Measurements from ENCODE around the gene FHOD3. TPM values are rescaled to one million over a fixed set of nuclear protein-coding genes. Genes with fewer than 3 reads are reported as not detected.

The FHOD3 gene
- total RNA-seq, 2 donors from 2014 or later: not detected

- Mint-ChIP-seq H3K27ac (no peak overlapping the region), H3K4me1 (ENCODE audit: low read depth in 2 of 2) (no peaks in the 10 kb centered on the region), H3K9me3 (no peaks in the 10 kb centered on the region), H3K27me3 (peaks cover 0 to 14% of the 10 kb centered on the region in 2 donors), H3K36me3 (no peaks in the 10 kb centered on the region), H3K4me3 (no peak overlapping the region)
- DNase-seq (ENCODE audit: low spot score) (no peak), ATAC-seq (no peak)
These were observed 208.2 kb downstream of the FHOD3 start for GRCh38 chr18:36505665-36506064.

- Mint-ChIP-seq H3K4me3 (no peak overlapping the region), H3K27me3 (peaks cover 5 to 14% of the 10 kb centered on the region in 2 donors)
These were observed 212.2 kb downstream of the FHOD3 start for GRCh38 chr18:36509646-36510197.

GRCh38 chr18:36511791-36512352, 214.4 kb downstream of the FHOD3 start:
- Mint-ChIP-seq H3K36me3 (no peaks in the 10 kb centered on the region), H3K9me3 (no peaks in the 10 kb centered on the region)
- no peak for ATAC-seq

More at GRCh38 chr18:36509646-36510197, 212.2 kb downstream of the FHOD3 start:
- H3K4me1 Mint-ChIP-seq (ENCODE audit: low read depth in 2 of 2): no peaks in the 10 kb centered on the region
- ATAC-seq: no peak
- H3K36me3 Mint-ChIP-seq: no peaks in the 10 kb centered on the region
- no peaks in the 10 kb centered on the region for H3K9me3 Mint-ChIP-seq
- no peak overlapping the region for H3K27ac Mint-ChIP-seq
- DNase-seq (ENCODE audit: low spot score): no peak

GRCh38 chr18:36513556-36513955, 216.0 kb downstream of the FHOD3 start:
- Mint-ChIP-seq H3K4me3 (no peak overlapping the region), H3K27ac (no peak overlapping the region), H3K27me3 (peaks cover 8 to 12% of the 10 kb centered on the region in 2 donors), H3K4me1 (ENCODE audit: low read depth in 2 of 2) (no peaks in the 10 kb centered on the region), H3K9me3 (no peaks in the 10 kb centered on the region), H3K36me3 (no peaks in the 10 kb centered on the region)
- DNase-seq (ENCODE audit: low spot score) (no peak), ATAC-seq (no peak)

More at GRCh38 chr18:36511791-36512352, 214.4 kb downstream of the FHOD3 start:
- Mint-ChIP-seq H3K27ac (no peak overlapping the region), H3K4me1 (ENCODE audit: low read depth in 2 of 2) (no peaks in the 10 kb centered on the region), H3K4me3 (no peak overlapping the region), H3K27me3 (peaks cover 7 to 9% of the 10 kb centered on the region in 2 donors)
- DNase-seq (ENCODE audit: low spot score): no peak

- DNase-seq (ENCODE audit: low spot score) (no peak), ATAC-seq (no peak)
- Mint-ChIP-seq H3K4me1 (ENCODE audit: low read depth in 2 of 2) (no peaks in the 10 kb centered on the region), H3K9me3 (no peaks in the 10 kb centered on the region), H3K36me3 (no peaks in the 10 kb centered on the region), H3K27me3 (peaks cover 8 to 15% of the 10 kb centered on the region in 2 donors), H3K27ac (no peak overlapping the region), H3K4me3 (no peak overlapping the region)
These were observed 217.3 kb downstream of the FHOD3 start for GRCh38 chr18:36514778-36515177.

GRCh38 chr18:36516258-36516657, 218.7 kb downstream of the FHOD3 start:
- peaks cover 8 to 15% of the 10 kb centered on the region in 2 donors for H3K27me3 Mint-ChIP-seq
- no peak overlapping the region for H3K4me3 Mint-ChIP-seq
- DNase-seq (ENCODE audit: low spot score): no peak
- no peaks in the 10 kb centered on the region for H3K9me3 Mint-ChIP-seq
- peak in 1 of 2 donors; percentile 22 for ATAC-seq
- no peaks in the 10 kb centered on the region for H3K4me1 Mint-ChIP-seq (ENCODE audit: low read depth in 2 of 2)
- no peak overlapping the region for H3K27ac Mint-ChIP-seq
- no peaks in the 10 kb centered on the region for H3K36me3 Mint-ChIP-seq

- no peaks in the 10 kb centered on the region for H3K4me1 Mint-ChIP-seq (ENCODE audit: low read depth in 2 of 2)
- ATAC-seq (no peak), DNase-seq (ENCODE audit: low spot score) (no peak)
- H3K9me3 Mint-ChIP-seq: no peaks in the 10 kb centered on the region
- H3K36me3 Mint-ChIP-seq: no peaks in the 10 kb centered on the region
- no peak overlapping the region for H3K4me3 Mint-ChIP-seq
- H3K27me3 Mint-ChIP-seq: peaks cover 8 to 18% of the 10 kb centered on the region in 2 donors
- H3K27ac Mint-ChIP-seq: no peak overlapping the region
These were observed 219.2 kb downstream of the FHOD3 start for GRCh38 chr18:36516726-36517125.

GRCh38 chr18:36518839-36519238, 221.3 kb downstream of the FHOD3 start:
- ATAC-seq (peak; percentile 24 to 25), DNase-seq (ENCODE audit: low spot score) (no peak)
- H3K27ac Mint-ChIP-seq: no peak overlapping the region
- no peaks in the 10 kb centered on the region for H3K4me1 Mint-ChIP-seq (ENCODE audit: low read depth in 2 of 2)
- no peak overlapping the region for H3K4me3 Mint-ChIP-seq
- peaks cover 8 to 17% of the 10 kb centered on the region in 2 donors for H3K27me3 Mint-ChIP-seq
- no peaks in the 10 kb centered on the region for H3K9me3 Mint-ChIP-seq
- no peaks in the 10 kb centered on the region for H3K36me3 Mint-ChIP-seq

- no peaks in the 10 kb centered on the region for H3K9me3 Mint-ChIP-seq
- DNase-seq (ENCODE audit: low spot score) (no peak), ATAC-seq (no peak)
- H3K4me1 Mint-ChIP-seq (ENCODE audit: low read depth in 2 of 2): no peaks in the 10 kb centered on the region
- no peaks in the 10 kb centered on the region for H3K36me3 Mint-ChIP-seq
- no peak overlapping the region for H3K27ac Mint-ChIP-seq
- no peak overlapping the region for H3K4me3 Mint-ChIP-seq
- H3K27me3 Mint-ChIP-seq: peaks cover 8 to 17% of the 10 kb centered on the region in 2 donors
These were observed 221.8 kb downstream of the FHOD3 start for GRCh38 chr18:36519358-36519757.

- peaks cover 1 to 8% of the 10 kb centered on the region in 2 donors for H3K27me3 Mint-ChIP-seq
- no peaks in the 10 kb centered on the region for H3K9me3 Mint-ChIP-seq
- ATAC-seq (no peak), DNase-seq (ENCODE audit: low spot score) (no peak)
- no peaks in the 10 kb centered on the region for H3K36me3 Mint-ChIP-seq
- no peak overlapping the region for H3K27ac Mint-ChIP-seq
- no peaks in the 10 kb centered on the region for H3K4me1 Mint-ChIP-seq (ENCODE audit: low read depth in 2 of 2)
- H3K4me3 Mint-ChIP-seq: no peak overlapping the region
These were observed 225.0 kb downstream of the FHOD3 start for GRCh38 chr18:36522509-36522908.

GRCh38 chr18:36525913-36526312, 228.4 kb downstream of the FHOD3 start:
- Mint-ChIP-seq H3K4me1 (ENCODE audit: low read depth in 2 of 2) (no peaks in the 10 kb centered on the region), H3K27ac (no peak overlapping the region), H3K36me3 (no peaks in the 10 kb centered on the region), H3K4me3 (no peak overlapping the region), H3K9me3 (no peaks in the 10 kb centered on the region), H3K27me3 (peaks cover 0 to 6% of the 10 kb centered on the region in 2 donors)
- DNase-seq (ENCODE audit: low spot score): no peak
- ATAC-seq: no peak

GRCh38 chr18:36526611-36527010, 229.1 kb downstream of the FHOD3 start:
- H3K27me3 Mint-ChIP-seq: peaks cover 3 to 4% of the 10 kb centered on the region in 2 donors
- H3K9me3 Mint-ChIP-seq: no peaks in the 10 kb centered on the region
- no peak for ATAC-seq
- no peak for DNase-seq (ENCODE audit: low spot score)
- no peak overlapping the region for H3K4me3 Mint-ChIP-seq
- H3K36me3 Mint-ChIP-seq: no peaks in the 10 kb centered on the region
- H3K4me1 Mint-ChIP-seq (ENCODE audit: low read depth in 2 of 2): no peaks in the 10 kb centered on the region
- H3K27ac Mint-ChIP-seq: no peak overlapping the region

GRCh38 chr18:36527051-36527450, 229.5 kb downstream of the FHOD3 start:
- H3K36me3 Mint-ChIP-seq: no peaks in the 10 kb centered on the region
- H3K9me3 Mint-ChIP-seq: no peaks in the 10 kb centered on the region
- no peaks in the 10 kb centered on the region for H3K4me1 Mint-ChIP-seq (ENCODE audit: low read depth in 2 of 2)
- H3K27ac Mint-ChIP-seq: no peak overlapping the region
- no peak for ATAC-seq
- peaks cover 0 to 8% of the 10 kb centered on the region in 2 donors for H3K27me3 Mint-ChIP-seq
- no peak overlapping the region for H3K4me3 Mint-ChIP-seq
- DNase-seq (ENCODE audit: low spot score): no peak

- H3K27ac Mint-ChIP-seq: no peak overlapping the region
- H3K4me1 Mint-ChIP-seq (ENCODE audit: low read depth in 2 of 2): no peaks in the 10 kb centered on the region
- no peaks in the 10 kb centered on the region for H3K9me3 Mint-ChIP-seq
- peaks cover 0 to 9% of the 10 kb centered on the region in 2 donors for H3K27me3 Mint-ChIP-seq
- DNase-seq (ENCODE audit: low spot score): no peak
- H3K36me3 Mint-ChIP-seq: no peaks in the 10 kb centered on the region
- no peak for ATAC-seq
- H3K4me3 Mint-ChIP-seq: no peak overlapping the region
These were observed 230.4 kb downstream of the FHOD3 start for GRCh38 chr18:36527740-36528455.

All from natural killer cell treated with Interleukin-12 subunit alpha and Interleukin-12 subunit beta and Interleukin-15 and Interleukin-18, amount 100 ng/mL, for 72 hours (primary cell).